ENCODE results near the gene ZDHHC14.

The ZDHHC14 gene

DNA sequence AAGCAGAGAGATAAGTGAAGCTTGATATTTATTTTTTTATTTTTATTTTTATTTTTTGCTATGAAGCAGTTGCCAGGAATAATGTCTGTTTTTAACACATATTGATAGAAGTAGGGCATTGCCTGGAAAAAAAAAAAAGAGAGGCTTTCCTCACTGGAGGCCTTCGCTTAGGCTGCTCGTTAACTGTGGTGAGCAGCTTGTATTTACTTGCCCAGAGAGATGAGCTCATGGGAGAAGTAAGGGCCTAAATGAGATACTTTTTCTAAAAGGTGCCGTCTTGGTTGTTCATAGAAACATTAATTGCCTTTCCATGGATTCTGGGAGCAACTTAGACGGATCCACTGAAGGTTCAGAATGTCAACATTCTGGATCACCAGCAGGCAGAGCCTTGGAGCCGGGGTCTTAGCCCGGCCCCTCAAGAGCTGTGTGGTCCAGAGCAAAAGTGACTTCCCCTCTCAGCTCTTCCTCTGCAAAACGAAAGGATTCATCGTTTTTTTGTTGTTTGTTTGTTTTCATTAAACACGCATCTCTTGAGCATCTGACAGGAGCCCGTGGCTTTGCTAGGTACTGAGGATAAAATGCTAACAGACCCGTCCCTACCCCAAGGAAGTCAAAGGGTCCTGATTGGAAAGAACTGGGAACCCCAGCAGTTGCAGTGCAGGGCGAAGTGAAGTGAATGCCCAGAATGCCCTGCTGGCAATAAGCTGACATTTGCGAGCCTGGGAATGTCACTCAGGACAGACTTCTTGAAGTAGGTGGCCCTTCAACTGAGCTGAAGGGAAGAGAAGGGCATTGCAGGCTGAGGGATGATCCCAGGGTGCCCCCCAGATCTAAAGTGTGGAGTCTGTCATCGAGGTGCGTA lies 138.5 kb downstream of the ZDHHC14 start:
- ATAC-seq, result no peak
- TF ChIP-seq ARNTL (CRISPR knock-in tag; IDR thresholded peaks at IDR 0.05; ENCODE audit: borderline replicate concordance, low read depth), result no peak
- TF ChIP-seq CSDC2 (CRISPR knock-in tag; IDR thresholded peaks at IDR 0.05), result no peak

GRCh38 chr6:157520117-157520406 lies 139.1 kb downstream of the ZDHHC14 start:
- TF ChIP-seq CREB5 (CRISPR knock-in tag; IDR thresholded peaks at IDR 0.05; ENCODE audit: low read depth), result no peak
- TF ChIP-seq, protein P1, sequence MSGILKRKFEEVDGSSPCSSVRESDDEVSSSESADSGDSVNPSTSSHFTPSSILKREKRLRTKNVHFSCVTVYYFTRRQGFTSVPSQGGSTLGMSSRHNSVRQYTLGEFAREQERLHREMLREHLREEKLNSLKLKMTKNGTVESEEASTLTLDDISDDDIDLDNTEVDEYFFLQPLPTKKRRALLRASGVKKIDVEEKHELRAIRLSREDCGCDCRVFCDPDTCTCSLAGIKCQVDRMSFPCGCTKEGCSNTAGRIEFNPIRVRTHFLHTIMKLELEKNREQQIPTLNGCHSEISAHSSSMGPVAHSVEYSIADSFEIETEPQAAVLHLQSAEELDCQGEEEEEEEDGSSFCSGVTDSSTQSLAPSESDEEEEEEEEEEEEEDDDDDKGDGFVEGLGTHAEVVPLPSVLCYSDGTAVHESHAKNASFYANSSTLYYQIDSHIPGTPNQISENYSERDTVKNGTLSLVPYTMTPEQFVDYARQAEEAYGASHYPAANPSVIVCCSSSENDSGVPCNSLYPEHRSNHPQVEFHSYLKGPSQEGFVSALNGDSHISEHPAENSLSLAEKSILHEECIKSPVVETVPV (CRISPR knock-in tag; IDR thresholded peaks at IDR 0.05), result no peak

DNA sequence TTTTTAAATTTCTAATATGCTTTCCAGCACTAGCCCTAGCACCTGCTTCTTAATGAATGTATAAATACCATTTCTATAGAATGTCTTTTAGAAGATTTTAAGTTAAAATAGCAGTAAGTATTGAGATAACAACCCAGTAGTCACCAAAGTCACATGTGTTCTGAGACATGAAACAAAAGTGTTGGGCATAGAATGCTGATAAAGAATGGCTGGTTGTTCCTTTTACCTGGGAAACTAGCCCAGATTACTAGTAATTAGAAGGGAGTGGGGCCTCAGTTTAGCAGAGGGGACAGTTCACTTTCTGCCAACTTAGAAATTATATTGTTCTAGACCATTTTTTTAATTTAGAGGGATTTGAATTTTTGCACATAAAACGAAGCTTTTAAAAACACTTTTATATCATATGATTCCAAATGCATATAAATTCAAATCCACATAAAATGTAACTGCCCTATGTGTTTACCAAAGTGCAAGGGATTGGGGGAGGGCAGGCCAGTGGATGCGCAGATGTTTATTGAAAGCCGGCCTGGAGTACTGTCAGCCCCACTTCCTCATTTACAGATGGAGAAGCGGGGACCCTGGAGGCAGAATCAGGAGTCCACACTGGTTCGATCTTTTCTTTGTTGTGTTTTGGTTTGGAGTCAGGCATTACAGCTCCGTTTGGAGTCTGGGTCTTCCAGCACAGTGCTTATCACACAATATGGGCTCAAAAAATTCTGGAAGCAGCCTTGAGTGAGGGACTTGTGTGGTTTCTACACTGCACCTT lies 139.8 kb downstream of the ZDHHC14 start:
- no peak for ATAC-seq
- TF ChIP-seq ZC3H10 (CRISPR knock-in tag; IDR thresholded peaks at IDR 0.05) (no peak), RARB (CRISPR knock-in tag; IDR thresholded peaks at IDR 0.05) (no peak), TOX (CRISPR knock-in tag; IDR thresholded peaks at IDR 0.05; ENCODE audit: borderline replicate concordance) (no peak), ZNF70 (CRISPR knock-in tag; IDR thresholded peaks at IDR 0.05) (no peak), POU6F1 (CRISPR knock-in tag; IDR thresholded peaks at IDR 0.05; ENCODE audit: borderline replicate concordance, low read depth) (no peak), ZNF8 (CRISPR knock-in tag; IDR thresholded peaks at IDR 0.05) (no peak)

More at GRCh38 chr6:157520117-157520406, 139.1 kb downstream of the ZDHHC14 start:
- ATAC-seq, result no peak

DNA sequence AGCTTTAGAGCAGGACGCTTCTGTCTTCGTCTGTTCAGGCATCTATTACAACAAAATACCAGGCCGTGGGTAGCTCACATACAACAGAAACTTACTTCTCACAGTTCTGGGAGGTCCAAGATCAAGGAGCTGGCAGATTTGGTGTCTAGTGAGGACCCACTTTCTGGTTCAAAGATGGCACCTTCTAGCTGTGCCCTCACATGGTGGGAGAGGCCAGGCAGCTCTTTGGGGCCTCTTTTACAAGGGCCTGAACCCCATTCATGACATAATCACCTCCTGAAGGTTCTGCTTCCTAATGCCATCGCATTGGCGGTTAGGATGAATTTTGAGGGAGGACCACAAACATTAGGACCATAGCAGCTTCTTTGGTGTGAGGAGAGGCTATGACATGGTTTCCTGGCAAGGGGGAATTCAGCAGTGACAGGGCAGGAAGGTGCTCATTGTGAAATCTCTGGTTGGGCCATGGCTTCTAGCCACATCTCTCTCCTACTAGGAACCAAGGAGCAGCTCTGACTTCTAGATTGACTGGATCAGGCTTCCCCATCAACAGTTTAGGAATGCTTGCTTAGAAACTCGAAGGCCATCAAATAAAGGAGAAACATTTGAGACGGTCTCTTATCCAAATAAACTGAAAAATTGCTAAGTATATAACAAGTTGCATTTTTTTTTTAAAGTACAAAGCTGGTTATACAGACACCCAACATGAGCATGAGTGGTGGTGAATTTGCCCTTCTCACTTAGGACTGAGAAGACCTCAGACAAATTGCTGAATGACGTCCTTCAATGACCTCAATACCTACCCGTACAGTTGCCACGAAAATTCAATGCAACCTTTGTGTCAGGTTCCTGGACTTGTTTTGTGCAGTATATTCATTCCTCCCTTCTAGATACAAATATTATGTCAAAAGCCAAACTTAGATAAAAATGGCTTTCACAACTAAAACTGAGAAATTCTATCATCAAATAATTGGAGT lies 140.7 kb downstream of the ZDHHC14 start:
- ATAC-seq, result no peak
- no peak for TF ChIP-seq ZNF565 (CRISPR knock-in tag; conservative IDR thresholded peaks at IDR 0.05; ENCODE audit: low read depth)
- no peak for TF ChIP-seq RARB (CRISPR knock-in tag; IDR thresholded peaks at IDR 0.05)
- TF ChIP-seq CREB5 (CRISPR knock-in tag; IDR thresholded peaks at IDR 0.05; ENCODE audit: low read depth), result no peak
- TF ChIP-seq ARNTL (CRISPR knock-in tag; IDR thresholded peaks at IDR 0.05; ENCODE audit: borderline replicate concordance, low read depth), result no peak
- TF ChIP-seq ZC3H10 (CRISPR knock-in tag; IDR thresholded peaks at IDR 0.05), result no peak
- TF ChIP-seq ZNF70 (CRISPR knock-in tag; IDR thresholded peaks at IDR 0.05), result no peak
- TF ChIP-seq ZNF8 (CRISPR knock-in tag; IDR thresholded peaks at IDR 0.05), result no peak
- no peak for TF ChIP-seq OSR1 (CRISPR knock-in tag; IDR thresholded peaks at IDR 0.05)
- TF ChIP-seq ESRRG (CRISPR knock-in tag; IDR thresholded peaks at IDR 0.05), result no peak
- TF ChIP-seq TCF4 (CRISPR knock-in tag; IDR thresholded peaks at IDR 0.05; ENCODE audit: borderline replicate concordance), result no peak
- TF ChIP-seq SNAI2 (CRISPR knock-in tag; IDR thresholded peaks at IDR 0.05), result no peak
- TF ChIP-seq, protein P1 (CRISPR knock-in tag; IDR thresholded peaks at IDR 0.05), result no peak
- no peak for TF ChIP-seq CSDC2 (CRISPR knock-in tag; IDR thresholded peaks at IDR 0.05)
- no peak for TF ChIP-seq BACH2 (CRISPR knock-in tag; IDR thresholded peaks at IDR 0.05; ENCODE audit: borderline replicate concordance)
- no peak for TF ChIP-seq ZFP3 (CRISPR knock-in tag; IDR thresholded peaks at IDR 0.05)
- TF ChIP-seq TSHZ2 (CRISPR knock-in tag; IDR thresholded peaks at IDR 0.05), result no peak
- TF ChIP-seq POU6F1 (CRISPR knock-in tag; IDR thresholded peaks at IDR 0.05; ENCODE audit: borderline replicate concordance, low read depth), result no peak
- no peak for TF ChIP-seq ISL1 (CRISPR knock-in tag; IDR thresholded peaks at IDR 0.05)
- no peak for TF ChIP-seq ZFP30 (CRISPR knock-in tag; IDR thresholded peaks at IDR 0.05)

Data from SK-N-SH treated with all-trans-retinoic acid at 6 μM for 48 hours (cell line).